Measurements from ENCODE around the gene ZEB2. TPM values are rescaled to one million over a fixed set of nuclear protein-coding genes. Genes with fewer than 3 reads are reported as not detected.

ZEB2 gene
- polyA plus RNA-seq, 1 donor from 2014 or later: 2.2 TPM

DNA sequence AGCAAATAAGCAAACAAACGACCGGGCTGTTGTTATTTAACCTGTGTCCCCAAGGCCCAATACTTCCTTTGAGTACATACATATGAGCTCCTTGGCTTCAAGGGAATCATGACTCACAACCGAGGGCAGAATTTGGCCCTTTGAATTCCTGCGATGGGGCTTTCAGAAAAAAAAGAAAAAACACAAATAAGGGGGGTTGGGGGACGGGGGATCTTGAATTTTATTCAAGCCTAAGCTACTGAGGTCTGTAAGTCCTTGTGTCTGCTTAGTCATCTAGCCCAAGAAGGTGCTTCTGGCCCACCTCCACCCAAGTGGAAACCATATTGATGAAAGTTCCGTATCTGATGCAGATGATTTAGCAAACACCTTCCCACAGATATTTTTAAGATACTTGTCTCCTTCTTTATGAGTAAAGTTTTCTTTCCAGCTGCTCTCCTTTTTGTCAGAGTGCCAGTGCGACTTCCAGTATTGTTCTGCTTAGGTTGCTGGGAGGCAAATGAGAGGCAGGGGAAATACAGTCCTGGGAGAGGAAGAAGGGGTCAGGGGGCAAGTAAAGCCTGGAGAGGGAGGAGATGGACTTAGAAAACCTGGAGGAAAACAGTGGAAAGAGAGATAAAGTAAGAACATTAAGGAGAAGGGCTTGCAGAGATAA is 169.6 kb downstream of the ZEB2 start:
- H3K36me3 ChIP-seq (ENCODE audit: insufficient read depth, low read length): no peaks in the 10 kb centered on the region
- no peaks in the 10 kb centered on the region for H3K27me3 ChIP-seq (ENCODE audit: insufficient read depth, low read depth, low read length)
- no peak overlapping the region for H3K9ac ChIP-seq (ENCODE audit: low read length)
- no peaks in the 10 kb centered on the region for H3K9me2 ChIP-seq (ENCODE audit: insufficient read depth, low read length)
- no peaks in the 10 kb centered on the region for H3K9me3 ChIP-seq (ENCODE audit: low read length)
- H3K27ac ChIP-seq (ENCODE audit: low read length): no peak overlapping the region
- H3K4me2 ChIP-seq (ENCODE audit: low read length): no peak overlapping the region
- H3K4me3 ChIP-seq (ENCODE audit: low read length): no peak overlapping the region
- no peaks in the 10 kb centered on the region for H3K79me2 ChIP-seq (replicated peaks; ENCODE audit: insufficient read depth, low read length)
- no peaks in the 10 kb centered on the region for H3F3A ChIP-seq (ENCODE audit: insufficient read depth, low read length, poor library complexity, severe bottlenecking)
- H4K20me1 ChIP-seq (ENCODE audit: insufficient read depth): no peaks in the 10 kb centered on the region
- TF ChIP-seq TAF1 (IDR thresholded peaks at IDR 0.05; ENCODE audit: low read depth): no peak
- no peak for TF ChIP-seq EZH2 (IDR thresholded peaks at IDR 0.05; ENCODE audit: borderline replicate concordance, insufficient read depth, low read length, poor library complexity, severe bottlenecking)
- no peak for TF ChIP-seq POLR2AphosphoS5 (IDR thresholded peaks at IDR 0.05)
- no peak for TF ChIP-seq MXI1 (conservative IDR thresholded peaks at IDR 0.05; ENCODE audit: poor library complexity, severe bottlenecking)
- TF ChIP-seq, protein P1, sequence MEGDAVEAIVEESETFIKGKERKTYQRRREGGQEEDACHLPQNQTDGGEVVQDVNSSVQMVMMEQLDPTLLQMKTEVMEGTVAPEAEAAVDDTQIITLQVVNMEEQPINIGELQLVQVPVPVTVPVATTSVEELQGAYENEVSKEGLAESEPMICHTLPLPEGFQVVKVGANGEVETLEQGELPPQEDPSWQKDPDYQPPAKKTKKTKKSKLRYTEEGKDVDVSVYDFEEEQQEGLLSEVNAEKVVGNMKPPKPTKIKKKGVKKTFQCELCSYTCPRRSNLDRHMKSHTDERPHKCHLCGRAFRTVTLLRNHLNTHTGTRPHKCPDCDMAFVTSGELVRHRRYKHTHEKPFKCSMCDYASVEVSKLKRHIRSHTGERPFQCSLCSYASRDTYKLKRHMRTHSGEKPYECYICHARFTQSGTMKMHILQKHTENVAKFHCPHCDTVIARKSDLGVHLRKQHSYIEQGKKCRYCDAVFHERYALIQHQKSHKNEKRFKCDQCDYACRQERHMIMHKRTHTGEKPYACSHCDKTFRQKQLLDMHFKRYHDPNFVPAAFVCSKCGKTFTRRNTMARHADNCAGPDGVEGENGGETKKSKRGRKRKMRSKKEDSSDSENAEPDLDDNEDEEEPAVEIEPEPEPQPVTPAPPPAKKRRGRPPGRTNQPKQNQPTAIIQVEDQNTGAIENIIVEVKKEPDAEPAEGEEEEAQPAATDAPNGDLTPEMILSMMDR (IDR thresholded peaks at IDR 0.05; ENCODE audit: poor library complexity, severe bottlenecking): no peak
- no peak for TF ChIP-seq RAD21 (conservative IDR thresholded peaks at IDR 0.05)
- H2AFZ ChIP-seq (ENCODE audit: low read depth, low read length): no peak overlapping the region

DNA sequence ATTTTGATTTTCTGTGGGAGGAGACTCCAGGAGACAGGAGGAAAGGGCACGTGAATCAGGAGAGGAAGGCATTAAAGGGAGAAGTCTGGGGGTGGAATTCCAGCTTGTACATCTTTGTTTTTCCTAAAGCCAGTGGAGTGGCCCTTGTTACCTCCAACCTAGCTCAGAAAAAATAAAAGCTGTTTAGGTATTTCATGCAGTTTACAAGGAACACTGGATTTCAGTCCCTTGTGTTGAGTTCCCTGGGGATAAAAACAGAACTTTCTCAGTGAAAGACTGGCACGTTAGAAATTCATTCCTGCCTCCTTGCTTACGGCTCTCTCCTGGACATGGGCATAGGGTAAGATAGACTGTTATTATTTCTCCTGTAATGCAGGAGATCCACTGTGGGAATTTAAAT is 170.2 kb downstream of the ZEB2 start:
- no peak overlapping the region for H3K27ac ChIP-seq (ENCODE audit: low read length)
- H3K9me2 ChIP-seq (ENCODE audit: insufficient read depth, low read length): no peaks in the 10 kb centered on the region
- no peaks in the 10 kb centered on the region for H3F3A ChIP-seq (ENCODE audit: insufficient read depth, low read length, poor library complexity, severe bottlenecking)
- no peak overlapping the region for H2AFZ ChIP-seq (ENCODE audit: low read depth, low read length)
- no peaks in the 10 kb centered on the region for H3K79me2 ChIP-seq (replicated peaks; ENCODE audit: insufficient read depth, low read length)
- TF ChIP-seq, protein P1 (IDR thresholded peaks at IDR 0.05; ENCODE audit: poor library complexity, severe bottlenecking): no peak
- TF ChIP-seq, protein P2, sequence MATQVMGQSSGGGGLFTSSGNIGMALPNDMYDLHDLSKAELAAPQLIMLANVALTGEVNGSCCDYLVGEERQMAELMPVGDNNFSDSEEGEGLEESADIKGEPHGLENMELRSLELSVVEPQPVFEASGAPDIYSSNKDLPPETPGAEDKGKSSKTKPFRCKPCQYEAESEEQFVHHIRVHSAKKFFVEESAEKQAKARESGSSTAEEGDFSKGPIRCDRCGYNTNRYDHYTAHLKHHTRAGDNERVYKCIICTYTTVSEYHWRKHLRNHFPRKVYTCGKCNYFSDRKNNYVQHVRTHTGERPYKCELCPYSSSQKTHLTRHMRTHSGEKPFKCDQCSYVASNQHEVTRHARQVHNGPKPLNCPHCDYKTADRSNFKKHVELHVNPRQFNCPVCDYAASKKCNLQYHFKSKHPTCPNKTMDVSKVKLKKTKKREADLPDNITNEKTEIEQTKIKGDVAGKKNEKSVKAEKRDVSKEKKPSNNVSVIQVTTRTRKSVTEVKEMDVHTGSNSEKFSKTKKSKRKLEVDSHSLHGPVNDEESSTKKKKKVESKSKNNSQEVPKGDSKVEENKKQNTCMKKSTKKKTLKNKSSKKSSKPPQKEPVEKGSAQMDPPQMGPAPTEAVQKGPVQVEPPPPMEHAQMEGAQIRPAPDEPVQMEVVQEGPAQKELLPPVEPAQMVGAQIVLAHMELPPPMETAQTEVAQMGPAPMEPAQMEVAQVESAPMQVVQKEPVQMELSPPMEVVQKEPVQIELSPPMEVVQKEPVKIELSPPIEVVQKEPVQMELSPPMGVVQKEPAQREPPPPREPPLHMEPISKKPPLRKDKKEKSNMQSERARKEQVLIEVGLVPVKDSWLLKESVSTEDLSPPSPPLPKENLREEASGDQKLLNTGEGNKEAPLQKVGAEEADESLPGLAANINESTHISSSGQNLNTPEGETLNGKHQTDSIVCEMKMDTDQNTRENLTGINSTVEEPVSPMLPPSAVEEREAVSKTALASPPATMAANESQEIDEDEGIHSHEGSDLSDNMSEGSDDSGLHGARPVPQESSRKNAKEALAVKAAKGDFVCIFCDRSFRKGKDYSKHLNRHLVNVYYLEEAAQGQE (IDR thresholded peaks at IDR 0.05; ENCODE audit: borderline replicate concordance): no peak
- H3K4me3 ChIP-seq (ENCODE audit: low read length): no peak overlapping the region
- no peaks in the 10 kb centered on the region for H3K9me3 ChIP-seq (ENCODE audit: low read length)
- H3K36me3 ChIP-seq (ENCODE audit: insufficient read depth, low read length): no peaks in the 10 kb centered on the region
- H3K9ac ChIP-seq (ENCODE audit: low read length): no peak overlapping the region
- no peak overlapping the region for H3K4me2 ChIP-seq (ENCODE audit: low read length)
- H3K27me3 ChIP-seq (ENCODE audit: insufficient read depth, low read depth, low read length): no peaks in the 10 kb centered on the region
- H4K20me1 ChIP-seq (ENCODE audit: insufficient read depth): no peaks in the 10 kb centered on the region
